NCI-H446 (cell line): ENCODE results near the gene CMTR1.

ENCODE experiments used
- DNase-seq, 2 experiments: peaks; one replicate each; lab custom pipeline; 2025; lab: John Stamatoyannopoulos, UW

Gene CMTR1

DNA sequence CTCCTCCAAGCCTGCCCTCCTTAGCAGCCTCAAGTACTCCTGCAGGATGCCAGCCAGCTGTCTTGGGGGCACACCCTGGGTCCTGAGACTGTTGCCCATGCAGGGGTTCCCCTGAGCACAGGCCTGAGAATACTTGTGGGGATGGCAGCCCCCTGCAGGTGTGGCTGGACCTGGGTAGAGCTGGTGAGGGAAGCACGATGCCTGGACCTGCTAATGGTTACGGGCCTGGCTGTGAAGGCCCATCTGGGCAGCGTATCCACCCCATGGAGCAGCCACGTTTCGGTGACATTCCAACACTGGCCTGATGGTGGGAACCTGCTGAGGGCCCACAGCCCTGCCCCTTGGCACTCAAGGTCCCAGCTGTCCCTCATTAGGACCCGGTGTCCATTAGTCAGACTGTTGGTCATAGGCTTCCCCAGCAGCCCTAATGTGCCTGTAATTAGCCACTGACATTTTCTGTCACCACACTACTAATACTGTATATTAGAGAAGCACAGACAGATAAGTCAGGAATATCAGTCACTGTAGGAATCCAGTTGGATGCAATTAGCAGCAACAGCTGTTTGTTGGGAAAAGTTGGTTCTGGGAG, 46.3 kb downstream of the CMTR1 start:
- DNase-seq = no peak

DNA sequence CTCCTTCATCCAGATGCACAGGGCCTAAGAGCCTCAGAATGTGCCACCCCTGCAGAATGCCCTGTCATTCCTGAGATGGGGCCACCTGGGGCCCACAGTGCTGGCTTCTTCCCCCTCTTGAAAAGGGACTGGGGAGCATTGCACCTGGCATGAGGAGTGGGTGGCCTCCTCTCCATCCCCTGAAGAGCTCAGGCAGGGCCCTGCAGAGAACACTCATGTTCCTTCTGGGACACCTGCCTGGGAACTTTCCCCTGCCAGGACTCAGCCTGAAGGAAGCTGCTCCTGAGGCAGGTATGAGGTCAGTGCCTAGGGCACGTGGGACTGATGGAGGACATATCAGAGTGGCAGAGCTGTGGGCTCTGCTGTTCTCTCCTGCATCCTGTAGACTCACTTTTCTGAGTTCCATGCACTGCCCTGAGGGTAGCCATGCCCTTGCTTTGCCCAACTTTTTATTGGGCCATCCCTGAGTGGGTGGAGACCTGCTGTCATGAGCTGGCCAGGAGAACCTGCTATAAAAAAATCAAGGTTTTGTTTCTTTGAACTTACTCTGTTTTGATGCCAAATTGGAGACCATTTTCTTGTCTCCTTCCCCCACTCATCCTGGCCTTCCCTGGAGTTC, 47.2 kb downstream of the CMTR1 start:
- DNase-seq = no peak

DNA sequence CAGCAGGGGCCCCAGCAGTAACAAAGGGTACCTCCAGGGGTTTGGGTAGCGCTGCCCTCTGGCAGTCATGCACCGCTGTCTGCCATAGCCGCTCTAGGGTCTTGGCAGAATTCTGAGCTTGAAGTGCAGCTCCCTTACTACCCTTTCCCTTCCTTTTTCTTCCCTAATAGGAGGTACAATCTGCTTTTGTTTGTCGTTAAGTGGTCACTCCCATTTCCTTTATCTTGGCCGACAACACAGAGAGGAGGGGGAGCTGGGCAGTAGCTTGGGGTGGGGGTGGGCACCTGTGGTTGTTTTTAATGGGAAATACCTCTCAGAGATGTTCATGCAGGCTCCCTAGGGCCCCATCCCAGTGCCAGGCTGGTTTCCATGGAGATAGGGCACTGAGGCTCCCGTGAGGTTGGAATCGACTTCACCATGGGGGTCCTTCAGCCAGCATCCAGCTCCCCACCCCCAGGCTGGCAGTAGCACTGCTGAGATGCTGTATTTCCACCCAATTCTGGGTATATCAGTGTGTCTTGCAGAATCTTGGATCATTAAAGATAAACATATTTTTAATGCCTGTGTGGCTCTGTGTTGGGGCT, 48.0 kb downstream of the CMTR1 start:
- DNase-seq = no peak

DNA sequence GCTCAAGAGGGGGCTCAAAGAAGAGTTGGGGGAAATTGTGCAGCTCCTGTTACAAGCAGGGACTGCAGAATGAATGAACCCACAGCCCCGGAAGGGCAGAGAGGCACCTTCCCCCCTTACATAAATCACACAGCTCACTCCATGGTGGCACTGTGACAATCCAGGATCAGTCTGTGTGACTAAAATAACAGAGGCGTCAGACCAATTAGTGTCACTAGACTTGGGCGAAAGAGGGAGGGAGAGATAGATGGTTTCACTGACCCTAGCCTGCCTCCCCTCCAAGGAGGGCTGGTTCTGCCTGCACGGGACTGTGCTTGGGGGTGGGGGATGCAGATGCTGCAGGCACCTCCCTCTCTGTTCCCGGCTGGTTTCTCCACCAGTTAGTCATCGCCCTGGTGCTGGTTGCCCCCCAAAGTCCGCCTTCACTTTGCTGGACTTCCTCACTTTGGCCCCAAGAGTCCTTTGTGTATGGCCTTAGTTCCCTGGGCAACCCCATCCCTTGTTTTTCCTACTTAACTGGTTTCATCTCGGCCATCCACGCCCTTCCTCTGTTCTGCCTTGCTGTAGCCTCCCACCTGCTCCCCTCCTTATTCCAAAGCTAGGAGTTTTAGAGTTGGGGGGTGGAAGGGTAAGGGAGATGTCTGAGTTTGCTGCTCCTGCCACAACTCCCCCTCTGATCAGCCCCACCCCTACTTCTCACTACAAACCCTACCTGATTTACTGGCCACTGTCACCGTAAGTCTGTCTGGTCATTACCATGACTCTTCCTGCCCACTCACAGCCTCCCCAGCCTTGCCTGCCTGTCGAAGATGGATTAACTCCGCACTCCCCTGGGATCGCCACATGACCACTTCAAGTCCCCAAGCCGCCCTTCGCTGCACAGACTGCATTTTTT, 48.9 kb downstream of the CMTR1 start:
- no peak for DNase-seq

DNA sequence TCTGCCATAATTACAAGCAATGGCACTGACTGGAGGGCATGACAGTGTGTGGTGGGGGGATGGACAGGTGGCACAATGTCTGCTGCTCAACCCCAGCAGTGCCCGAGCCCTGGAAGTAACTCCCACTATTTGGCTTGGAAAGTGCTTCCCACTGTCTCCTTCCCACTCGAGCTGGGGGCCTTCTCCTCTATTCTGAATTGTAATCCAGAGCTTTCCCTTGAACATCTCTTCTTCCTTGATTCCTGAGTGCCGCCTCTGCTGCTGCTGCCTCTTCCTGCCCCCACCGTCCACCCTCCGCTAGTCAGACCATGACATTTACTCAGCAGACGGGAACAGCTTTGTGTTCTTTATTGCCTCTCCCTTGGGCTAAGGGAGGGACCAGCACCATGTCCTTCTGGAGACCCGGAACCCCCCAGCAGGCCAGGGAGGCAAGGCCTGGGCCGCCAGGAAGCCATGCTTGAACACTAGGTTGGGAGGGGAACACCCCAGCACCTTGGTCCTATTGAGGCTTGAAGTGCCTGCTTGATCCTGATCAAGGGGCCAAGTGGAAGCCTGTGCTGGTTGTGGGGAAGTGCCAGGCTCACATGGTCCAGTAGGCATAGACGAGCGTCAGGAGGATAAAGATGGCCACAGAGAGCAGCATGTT, 49.7 kb downstream of the CMTR1 start:
- no peak for DNase-seq

DNA sequence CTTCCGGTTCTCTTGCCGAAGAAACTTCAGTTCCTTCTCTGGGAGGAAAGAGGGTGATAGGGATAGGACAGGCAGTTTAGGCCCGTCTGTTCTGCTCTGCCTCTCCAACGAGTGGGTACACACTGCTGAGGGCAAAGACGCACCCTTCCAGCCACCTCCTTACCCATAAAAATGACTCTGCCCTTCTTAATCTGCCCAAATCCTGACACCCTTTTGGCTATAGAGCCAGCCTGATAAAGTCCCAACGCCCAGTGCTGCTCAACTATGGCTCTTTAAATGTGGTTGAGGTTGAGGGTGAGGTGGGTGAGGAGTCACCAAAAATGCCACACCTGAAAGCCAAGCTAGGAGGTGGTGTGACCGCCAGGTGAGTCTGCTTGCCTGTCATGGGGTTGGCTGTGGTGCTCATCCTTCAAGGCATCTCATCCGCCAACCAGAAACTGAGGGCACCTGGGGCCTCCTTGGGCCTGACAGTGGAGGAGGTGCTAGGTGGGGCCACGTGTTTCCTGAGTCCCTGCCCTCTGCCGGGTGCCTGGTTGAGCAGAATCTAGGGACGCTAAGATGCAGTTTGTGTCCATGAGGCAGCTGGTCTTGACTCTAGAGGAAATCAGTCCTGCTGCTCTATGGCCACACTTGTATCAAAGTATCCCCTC, 50.4 kb downstream of the CMTR1 start:
- DNase-seq = no peak

DNA sequence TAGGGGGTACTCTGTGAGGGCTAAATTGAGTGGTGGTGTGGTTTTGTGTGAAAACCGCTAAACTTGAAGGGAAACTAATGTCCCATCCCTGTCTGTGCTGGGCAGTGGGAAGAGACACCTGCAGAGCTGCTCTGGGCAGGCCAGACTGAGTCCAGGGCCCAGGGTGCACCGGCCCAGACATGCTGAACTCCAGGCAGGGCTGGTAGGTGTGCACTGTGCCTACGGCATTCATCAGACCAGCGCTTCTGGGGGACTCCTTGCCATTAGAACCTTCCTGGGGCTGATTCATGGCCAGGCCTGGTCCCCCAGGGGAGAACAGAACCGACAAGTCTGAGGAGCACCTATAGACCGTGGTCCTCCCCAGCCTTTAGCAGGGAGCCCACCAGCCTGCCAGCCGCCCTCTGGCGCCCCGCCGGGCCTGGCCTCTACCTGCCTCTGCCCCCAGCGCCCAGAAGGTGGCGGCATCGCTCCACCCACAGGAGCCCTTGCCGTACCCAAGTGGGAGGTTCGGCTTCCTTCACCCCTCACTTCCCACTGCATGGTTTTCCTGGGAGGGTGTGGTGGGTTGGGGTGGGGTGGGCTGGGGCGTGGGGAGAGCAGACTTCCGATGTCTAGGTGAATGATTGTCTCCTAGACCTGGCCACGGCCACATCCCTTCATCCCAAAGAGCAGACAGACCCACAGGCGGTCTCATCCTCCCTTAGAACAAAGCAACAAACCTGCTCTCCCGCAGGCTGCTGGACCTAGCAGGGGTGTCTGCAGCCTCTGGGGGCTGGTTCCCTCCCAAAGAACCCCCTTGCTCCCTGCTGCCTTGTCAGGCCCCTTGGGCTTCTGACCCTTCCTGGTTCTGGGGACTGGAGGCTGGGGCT, 51.1 kb downstream of the CMTR1 start:
- peak in 1 of 2 experiments; percentile 69 for DNase-seq

DNA sequence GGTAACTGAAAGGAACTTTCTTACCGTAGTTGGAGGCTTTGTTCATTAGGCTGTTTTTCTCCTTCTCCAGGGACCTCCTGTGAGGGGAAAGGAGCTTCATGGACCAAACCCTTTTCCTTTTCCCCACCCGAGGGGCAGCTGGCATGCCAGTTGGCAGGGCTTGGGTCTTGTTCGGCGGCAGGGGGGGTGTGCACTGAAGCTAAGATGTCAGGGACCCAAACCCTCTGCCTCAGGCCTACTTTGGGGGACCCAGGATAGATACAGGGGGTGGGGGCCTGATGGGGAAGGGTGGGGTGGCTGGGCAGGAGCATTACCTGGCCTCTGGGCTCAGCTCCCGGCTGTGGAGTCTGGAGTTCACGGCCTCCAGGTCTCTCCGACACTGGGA, 51.8 kb downstream of the CMTR1 start:
- DNase-seq = no peak

DNA sequence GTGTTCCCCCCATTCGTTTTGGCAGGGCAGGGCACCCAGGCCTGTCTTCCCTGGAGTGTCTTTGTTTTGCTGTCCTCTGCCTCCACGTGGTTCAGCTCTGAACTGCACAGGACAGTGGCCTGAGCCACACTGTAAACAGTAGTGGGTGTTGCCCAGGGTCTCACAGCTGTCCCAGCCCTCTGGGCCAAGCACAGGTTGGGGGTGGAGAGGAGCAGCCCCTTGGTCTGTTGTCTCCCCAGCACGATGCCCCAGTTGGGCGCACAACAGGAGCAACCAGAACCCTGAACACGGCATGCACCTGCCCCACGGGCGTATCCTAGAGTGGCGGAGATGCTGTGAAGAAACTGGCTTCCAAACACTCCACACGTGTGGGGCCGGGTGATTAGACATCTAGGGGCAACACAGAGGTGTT, 52.3 kb downstream of the CMTR1 start:
- DNase-seq = peak in 1 of 2 experiments; percentile 46

DNA sequence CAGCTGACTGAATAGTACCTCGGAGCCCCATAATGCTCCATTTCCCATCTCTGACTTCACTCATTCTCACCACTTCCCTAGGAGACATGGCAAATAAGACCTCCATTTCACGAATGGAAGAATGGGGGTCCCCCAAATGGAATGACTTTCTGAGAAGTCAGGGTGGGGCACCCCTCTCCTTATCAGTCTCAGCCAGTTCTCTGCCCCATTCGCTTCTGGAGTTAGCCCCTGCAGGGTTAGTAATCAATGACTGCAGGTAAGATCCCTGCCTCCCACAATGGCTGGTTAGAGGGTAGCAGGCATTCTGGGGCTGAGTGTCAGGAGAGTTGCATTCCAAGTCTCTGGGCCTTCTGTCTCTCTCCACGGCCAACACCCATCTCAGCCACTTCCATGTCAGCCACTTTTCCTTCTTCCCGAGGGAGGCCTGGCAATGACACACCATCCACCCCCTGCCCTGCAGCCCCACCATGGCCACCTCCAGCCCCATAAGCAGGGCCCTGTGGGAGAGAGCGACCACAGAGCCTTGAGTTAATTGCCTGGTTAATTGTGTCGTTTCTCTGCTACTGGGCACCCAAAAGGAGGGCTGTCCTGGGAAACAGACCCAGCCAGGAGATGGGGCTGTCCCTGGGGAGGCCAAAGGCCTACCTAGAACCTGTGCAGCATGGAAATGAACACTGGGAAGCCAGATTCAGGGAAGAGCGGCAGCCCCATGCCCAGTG, 53.3 kb downstream of the CMTR1 start:
- no peak for DNase-seq

DNA sequence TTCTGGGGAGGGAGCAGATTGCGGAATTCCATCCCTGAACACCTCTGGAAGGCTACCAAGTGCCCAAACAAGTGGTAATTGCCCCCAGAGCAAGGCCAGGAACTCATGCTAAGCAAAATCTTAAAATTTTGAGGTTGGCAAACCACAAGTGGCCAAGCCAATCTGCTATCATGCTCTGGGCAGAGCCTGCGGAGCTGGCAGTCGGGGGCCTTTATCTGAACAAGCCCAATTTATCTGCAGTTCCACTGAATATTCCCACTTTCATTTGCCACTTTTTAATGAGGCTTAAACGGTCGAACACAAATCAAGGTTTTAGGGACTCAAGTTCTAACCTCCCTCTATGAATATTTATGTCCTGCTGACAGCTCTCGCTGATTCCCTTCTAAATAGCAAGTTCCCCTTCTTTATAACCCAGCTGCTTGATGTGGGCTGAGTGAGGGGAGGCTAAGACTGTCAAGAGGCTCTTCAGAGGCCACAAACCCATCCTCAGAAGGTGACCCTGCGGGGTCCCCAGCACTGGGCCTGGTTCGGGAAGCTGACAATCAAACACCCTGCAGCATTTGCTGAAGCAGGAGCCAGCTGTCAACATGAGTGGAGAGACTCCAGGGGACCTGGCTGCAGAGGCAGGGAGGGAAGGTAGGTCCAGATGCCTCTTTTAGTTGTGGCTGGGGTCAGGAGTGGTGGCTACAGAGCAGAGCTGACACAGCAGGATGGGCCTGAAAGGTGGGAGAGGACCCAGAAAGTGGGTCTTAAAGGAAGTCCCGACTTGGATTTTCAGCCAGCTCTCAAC, 54.8 kb downstream of the CMTR1 start:
- peak in 1 of 2 experiments; percentile 50 for DNase-seq

DNA sequence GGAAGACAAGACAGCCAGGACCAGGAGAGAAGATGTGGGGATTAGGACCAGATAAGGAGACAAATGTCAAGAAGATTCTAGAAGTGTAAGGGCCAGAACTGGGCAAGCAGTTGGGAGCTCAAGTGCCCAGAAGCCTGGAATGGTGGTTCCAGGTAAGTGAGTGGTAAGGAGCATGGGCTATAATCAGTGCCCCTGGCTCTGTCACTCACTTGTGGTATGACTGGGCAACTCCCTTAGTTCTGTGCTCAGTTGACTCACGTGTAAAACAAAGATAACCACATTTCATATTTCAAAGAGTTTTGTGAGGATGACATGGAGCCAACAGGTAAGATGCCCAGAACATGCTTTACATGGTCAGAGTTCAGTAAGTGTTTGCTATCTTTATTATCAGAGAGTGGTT, 55.5 kb downstream of the CMTR1 start:
- DNase-seq = no peak

DNA sequence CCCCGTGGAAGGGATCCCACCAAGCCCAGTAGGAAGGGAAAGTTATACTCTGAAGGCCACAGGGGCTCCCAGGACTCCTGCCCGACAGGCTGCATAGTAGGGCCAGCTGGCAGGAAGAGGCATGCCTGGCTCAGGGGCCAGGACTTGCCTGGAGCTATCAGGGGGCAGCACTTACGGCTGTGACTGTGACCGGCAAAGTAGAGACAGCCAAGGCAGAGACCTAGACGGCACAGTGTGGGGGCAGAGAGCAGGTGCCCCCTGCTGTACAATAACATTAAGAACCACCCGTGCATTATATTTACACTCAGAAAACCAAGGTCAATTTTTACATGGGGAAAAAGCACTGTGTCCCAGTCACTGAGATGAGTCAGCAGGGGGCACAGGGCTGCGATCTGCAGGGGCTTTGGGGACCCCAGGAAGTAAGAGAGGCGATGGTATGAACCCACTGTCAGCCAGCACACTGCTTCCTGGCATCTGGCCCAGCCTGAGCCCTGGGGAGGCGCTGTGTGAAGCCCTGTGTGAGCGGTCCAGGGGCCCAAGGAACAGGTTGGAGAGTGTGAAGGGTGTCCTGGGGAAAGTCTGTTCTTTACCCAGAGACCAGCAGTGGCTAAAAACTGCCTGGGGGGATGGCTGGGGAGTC, 56.8 kb downstream of the CMTR1 start:
- DNase-seq = peak in 1 of 2 experiments; percentile 46

DNA sequence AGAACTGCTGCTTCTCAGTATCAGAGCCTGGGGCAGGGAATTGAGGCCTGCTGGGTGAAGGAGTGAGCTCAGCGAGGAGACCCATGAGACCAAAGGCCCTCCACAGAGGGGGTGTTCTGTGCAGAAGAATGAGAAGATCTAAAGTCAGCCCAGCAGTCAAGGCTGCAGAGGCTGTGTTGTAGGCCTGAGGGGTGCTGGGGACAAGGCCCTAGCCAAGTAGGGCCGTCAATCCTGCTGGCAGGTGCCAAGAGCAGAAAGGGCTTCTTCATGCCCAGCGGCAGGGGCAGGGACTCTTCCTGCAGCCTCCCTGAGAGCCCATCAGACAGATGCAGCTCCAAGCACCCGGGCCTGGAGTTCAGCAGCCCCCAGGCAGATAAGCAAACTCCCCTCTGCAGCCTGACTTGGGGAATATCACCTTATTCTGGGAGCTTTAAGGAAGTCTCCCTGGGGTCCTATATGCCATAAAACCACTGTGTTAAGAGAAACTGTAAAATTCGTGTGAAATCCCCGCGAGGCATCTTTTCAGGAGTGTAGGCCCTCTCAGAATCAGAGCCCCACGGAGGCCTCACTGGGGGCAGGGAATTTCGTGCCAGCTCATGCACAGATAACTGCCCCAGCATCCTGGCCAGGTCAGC, 57.6 kb downstream of the CMTR1 start:
- DNase-seq = peak in 1 of 2 experiments; percentile 39

DNA sequence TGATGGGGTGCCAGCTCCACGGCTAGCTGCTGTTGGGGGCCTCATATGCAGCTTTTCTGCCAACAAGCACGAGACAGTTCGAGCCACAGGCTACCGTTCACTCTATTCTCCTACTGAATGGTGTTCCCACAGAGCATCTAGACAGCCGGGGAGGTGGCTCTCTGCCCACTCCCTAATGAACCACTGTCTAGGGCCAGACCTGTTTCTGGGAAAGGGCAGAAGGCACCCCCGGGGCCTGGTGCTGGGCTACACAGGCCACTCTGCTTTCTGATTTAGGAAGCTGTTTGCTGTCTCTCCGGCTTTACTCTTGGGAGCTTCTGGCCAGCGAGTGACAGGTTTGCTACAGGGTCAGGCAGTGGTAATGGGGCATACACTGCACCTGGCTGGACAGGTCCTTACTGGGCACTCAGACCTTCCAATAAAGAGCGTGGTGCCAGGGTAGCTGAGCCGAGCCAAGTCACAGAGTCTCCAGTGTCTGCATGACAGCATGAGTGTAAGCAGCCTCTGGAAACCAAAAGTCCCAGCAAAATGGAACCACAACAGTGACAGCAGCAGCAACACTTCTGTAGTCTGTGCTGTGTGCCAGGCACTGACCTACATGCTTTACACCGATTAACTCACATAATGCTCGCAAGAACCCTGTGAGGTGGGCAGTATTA, 58.3 kb downstream of the CMTR1 start:
- DNase-seq = peak; percentile 35 to 76

DNA sequence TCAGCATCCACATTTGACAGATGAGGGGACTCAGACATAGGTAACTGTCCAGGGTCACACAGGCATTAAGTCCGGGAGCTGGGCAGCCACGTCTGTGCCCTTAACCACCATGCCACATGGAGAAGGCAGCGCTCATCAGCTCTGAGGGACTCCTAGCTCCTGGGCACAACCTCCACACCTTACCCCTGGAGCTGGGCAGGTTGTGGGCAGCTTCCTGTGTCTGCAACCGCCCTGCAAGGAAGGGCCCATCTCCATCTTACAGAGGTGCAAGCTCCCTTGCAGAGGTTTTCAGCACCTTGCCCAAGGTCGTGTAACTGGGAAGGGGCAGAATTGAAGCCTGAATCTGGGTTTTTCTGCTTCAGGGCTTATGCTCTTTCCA, 58.8 kb downstream of the CMTR1 start:
- no peak for DNase-seq

DNA sequence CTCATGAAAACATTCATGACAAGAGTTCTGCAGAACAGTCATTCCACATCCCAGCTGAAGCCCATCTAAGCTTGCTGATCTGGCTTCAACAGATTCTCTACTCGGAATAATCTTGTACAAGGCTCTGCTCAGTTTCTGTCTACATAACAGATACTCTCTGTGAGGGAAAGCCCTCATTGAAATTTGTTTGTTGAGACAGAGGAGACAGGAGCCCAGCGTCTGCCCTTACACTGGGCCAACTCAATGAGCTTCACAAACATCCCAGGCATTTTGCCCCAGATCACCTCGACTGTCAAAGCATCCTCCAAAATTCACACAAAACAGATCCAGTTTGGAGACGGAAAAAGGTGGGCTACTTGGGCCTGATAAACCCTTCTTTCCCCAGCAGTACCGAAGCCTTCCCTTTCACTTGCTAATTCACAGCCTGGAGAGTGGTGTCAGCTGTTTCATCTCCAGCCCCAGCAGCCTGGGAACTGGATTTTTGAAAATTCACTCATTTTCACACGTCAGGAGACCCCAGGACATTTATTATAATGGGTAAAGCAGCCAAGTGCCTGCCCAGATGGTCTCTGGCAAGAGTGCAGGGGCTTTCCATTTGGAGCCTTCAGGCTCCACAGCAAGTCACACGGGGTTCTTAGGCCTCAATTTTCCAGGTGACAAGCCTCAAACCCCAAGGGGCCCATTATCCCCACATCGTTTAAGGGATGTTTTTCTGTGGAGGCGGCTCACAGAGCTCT, 59.4 kb downstream of the CMTR1 start:
- DNase-seq = peak; percentile 53 to 72
